ENCODE measurements around the gene PTPRE.

DNA sequence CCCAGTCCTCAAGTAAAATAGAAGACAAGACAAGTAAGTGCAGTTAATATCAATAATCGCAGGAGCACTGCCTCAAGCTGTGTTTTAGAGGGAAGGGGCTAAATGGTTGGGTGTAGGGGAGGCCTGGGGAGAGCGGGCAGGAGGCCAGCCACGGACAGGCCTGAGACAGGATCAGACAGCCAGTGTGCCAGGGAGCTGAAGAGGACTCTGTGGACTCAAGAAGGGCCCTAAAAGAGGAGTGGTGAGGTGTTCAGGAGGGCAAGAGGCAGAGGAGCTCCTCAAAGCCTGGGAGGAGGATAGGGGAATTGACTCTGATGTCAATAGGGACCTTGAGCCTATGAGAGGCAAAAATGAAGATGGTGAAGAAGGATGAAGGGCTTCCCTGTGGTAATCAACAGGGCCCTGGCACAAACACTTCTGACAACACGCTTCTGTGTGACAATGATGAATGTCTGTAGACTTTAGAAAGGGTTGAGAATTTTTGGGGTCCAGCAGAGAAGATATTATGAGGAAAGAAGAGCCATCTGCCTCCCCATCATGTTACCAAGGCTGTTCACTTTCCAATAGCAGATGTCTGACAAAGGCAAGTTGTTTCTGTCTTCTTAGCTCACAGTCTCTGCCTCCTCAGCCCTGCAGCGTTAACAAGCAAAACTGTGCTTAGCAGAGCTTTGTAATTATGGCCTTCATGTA is 2.4 kb upstream of the PTPRE start:
- TF ChIP-seq, protein P1, sequence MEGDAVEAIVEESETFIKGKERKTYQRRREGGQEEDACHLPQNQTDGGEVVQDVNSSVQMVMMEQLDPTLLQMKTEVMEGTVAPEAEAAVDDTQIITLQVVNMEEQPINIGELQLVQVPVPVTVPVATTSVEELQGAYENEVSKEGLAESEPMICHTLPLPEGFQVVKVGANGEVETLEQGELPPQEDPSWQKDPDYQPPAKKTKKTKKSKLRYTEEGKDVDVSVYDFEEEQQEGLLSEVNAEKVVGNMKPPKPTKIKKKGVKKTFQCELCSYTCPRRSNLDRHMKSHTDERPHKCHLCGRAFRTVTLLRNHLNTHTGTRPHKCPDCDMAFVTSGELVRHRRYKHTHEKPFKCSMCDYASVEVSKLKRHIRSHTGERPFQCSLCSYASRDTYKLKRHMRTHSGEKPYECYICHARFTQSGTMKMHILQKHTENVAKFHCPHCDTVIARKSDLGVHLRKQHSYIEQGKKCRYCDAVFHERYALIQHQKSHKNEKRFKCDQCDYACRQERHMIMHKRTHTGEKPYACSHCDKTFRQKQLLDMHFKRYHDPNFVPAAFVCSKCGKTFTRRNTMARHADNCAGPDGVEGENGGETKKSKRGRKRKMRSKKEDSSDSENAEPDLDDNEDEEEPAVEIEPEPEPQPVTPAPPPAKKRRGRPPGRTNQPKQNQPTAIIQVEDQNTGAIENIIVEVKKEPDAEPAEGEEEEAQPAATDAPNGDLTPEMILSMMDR (optimal IDR thresholded peaks at IDR 0.05 in 1 of 3, IDR thresholded peaks at IDR 0.05 in 1 of 3, conservative IDR thresholded peaks at IDR 0.05 in 1 of 3; ENCODE audit: extremely low read depth in 1 of 3, insufficient read depth in 2 of 3, low read length in 3 of 3): no peak
- no peak for TF ChIP-seq EZH2 (IDR thresholded peaks at IDR 0.05; ENCODE audit: low read length)

All from keratinocyte (primary cell).